ENCODE results near the gene TMEM132E.

TMEM132E gene

DNA sequence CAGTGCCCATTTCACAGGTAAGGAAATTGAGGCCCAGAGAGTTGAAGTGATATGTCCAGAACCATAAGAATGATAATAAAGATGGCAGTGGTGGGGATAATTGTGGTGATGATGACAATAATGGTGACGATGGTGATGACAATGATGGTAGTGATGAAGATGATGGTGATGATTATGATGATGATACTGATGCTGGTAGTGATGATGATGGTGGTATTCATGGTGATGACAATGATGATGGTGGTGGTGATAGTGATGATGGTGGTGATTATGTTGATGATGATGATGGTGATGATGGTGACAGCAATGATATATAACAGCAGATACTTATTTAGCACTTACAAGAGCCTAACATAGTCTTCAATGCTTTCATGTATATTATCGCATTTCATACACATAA lies 18.1 kb upstream of the TMEM132E start:
- DNase-seq (ENCODE audit: low spot score) = no peak
- TF ChIP-seq, protein P1, sequence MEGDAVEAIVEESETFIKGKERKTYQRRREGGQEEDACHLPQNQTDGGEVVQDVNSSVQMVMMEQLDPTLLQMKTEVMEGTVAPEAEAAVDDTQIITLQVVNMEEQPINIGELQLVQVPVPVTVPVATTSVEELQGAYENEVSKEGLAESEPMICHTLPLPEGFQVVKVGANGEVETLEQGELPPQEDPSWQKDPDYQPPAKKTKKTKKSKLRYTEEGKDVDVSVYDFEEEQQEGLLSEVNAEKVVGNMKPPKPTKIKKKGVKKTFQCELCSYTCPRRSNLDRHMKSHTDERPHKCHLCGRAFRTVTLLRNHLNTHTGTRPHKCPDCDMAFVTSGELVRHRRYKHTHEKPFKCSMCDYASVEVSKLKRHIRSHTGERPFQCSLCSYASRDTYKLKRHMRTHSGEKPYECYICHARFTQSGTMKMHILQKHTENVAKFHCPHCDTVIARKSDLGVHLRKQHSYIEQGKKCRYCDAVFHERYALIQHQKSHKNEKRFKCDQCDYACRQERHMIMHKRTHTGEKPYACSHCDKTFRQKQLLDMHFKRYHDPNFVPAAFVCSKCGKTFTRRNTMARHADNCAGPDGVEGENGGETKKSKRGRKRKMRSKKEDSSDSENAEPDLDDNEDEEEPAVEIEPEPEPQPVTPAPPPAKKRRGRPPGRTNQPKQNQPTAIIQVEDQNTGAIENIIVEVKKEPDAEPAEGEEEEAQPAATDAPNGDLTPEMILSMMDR (IDR thresholded peaks at IDR 0.05; ENCODE audit: extremely low read depth, missing control alignments) = no peak

DNA sequence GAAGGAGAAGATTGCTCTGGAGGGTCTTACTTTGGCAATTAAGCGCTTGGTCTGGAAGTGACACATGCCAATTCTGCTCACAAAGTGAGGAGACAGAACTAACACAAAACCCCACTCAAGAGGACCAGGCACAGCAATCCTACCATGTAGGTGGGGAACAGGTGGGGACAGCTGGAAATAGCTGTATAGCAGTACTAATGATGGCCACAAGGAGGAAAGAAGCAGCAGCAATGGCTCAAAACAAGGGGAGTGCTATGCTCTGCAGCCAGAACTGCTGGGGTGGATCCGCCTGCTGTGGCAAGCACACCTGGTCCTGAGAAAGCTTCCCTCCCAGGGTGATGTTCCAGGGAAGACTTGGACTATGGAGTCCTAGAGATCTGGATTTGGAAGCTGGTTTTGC lies 17.0 kb upstream of the TMEM132E start:
- no peak for DNase-seq (ENCODE audit: low spot score)
- TF ChIP-seq, protein P1 (IDR thresholded peaks at IDR 0.05; ENCODE audit: extremely low read depth, missing control alignments) = peak; percentile 6

DNA sequence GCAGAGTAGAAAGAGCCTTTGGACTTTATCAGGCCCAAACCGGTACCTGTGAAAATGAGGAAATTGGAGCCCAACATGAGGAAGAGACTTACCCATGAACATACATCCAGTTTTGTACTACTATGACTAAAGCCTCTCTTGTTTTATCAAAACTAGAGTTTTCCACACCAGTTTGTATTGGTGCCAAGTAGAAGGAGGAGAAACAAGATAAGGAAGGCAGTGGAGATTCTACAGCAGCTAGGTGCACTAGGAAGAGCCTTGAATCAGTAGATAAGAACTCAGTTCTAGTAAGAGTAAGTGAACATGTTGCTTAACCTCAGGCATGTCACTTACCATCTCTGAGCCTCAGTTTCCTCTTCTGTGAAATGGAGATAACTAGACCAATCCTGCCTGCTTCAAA lies 13.7 kb upstream of the TMEM132E start:
- DNase-seq (ENCODE audit: low spot score) = no peak
- TF ChIP-seq, protein P1 (IDR thresholded peaks at IDR 0.05; ENCODE audit: extremely low read depth, missing control alignments) = no peak

DNA sequence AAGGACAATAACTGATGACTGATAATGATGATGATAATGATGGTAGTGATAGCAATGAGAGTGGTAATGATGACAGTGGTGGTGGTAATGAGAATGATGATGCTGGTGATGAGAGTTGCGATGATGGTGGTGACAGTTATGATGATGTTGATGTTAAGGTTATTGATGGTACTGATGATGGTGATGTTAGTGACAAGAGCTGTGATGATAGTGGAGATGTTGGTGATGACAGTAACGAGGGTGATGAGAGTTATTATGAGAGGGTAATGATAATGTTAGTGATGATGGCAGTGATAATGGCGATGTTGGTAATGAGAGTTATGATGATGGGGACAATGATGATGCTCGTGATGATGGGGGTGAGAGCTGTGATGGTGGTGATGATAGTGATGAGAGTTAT lies 13.2 kb upstream of the TMEM132E start:
- TF ChIP-seq, protein P1 (IDR thresholded peaks at IDR 0.05; ENCODE audit: extremely low read depth, missing control alignments) = no peak
- no peak for DNase-seq (ENCODE audit: low spot score)

DNA sequence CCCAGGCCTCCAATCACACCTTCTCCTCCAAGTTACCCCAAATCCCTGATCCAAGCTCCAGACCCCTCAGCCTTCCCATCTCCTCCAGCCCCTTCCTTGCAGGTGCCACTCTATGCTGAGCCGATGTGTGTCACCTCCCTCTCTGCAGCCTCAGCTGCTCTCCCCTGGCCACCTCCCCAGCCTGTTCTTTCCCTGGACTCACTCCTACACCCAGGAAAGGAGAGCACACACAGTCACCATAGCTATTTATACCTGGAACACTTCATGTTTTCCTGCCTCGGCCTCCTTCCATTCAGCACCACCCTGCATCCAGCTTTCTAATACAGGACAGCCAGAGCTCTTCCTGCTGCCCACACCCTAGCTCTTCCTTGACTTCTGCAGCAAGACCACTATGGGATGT lies 12.5 kb upstream of the TMEM132E start:
- TF ChIP-seq, protein P1 (IDR thresholded peaks at IDR 0.05; ENCODE audit: extremely low read depth, missing control alignments) = no peak
- no peak for DNase-seq (ENCODE audit: low spot score)

DNA sequence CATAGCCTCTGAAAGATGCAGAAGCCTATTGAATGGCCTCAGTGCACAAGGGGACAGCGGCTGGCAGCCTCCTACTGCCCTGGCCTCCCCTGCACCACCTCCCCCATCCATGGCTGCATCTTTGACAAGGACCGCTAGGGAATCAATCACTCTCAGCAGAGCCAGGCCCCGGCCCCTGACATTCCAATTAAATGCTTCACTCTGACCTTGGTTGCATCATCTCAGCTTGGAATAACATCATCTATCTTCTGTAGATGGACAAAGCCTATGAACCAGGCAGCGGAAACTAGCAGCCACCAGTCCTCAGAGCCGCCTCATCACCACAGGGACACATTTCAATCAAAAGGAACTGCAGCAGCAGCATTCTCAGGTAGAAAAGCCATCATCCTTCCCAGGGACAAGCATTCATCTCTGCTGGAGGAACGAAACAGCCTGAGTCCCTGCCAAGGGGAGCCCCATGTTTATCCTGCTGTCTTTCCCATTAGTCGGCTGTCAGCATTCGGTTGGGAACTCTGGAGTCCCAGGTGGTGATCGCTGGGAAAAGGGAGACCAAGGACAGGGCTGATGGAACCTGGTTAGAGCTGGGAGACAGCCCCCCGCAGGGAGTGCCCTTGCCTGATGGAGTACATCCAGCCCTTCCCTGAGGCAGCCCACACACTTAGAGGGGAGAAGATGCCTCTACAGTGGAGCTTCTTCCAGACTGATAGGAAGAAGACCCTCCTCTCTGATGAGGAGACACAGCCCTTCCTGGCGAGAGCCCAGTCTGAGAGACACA lies 11.5 kb upstream of the TMEM132E start:
- DNase-seq (ENCODE audit: low spot score) = no peak
- TF ChIP-seq, protein P1 (IDR thresholded peaks at IDR 0.05; ENCODE audit: extremely low read depth, missing control alignments) = no peak

DNA sequence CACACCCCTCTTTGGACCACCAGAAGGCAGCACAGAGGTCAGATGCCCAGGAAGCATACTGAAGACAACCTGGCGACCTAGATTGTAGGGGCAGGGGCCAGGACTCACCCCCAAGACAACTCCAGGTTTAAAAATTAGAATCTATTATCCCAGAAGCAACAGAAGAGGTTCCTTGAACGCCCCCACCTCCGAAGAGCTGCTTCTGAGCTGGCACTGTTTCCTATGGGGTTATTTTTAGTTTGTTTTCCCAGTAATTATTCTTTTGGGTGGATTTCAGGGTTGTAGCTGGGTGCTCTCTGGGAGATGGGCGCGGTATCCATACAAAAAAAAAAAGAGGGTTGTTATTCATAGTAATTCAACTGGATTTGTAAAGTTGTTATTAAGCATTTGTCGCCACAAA lies 10.4 kb upstream of the TMEM132E start:
- no peak for DNase-seq (ENCODE audit: low spot score)
- TF ChIP-seq, protein P1 (IDR thresholded peaks at IDR 0.05; ENCODE audit: extremely low read depth, missing control alignments) = no peak
